NCI-H1436 (cell line): ENCODE data around the gene S100A7A.

Experiments
- DNase-seq: peaks from one replicate; lab custom pipeline; 2025; lab: John Stamatoyannopoulos, UW

Gene S100A7A

GRCh38 chr1:153415850-153416570 is at the start of gene S100A7A:
Gene S100A7A, plus strand, starts transcription at chr1:153416520. Its CDS starts 1,563 bp downstream, at chr1:153418083.
- DNase-seq, result no peak

- DNase-seq, result no peak
Measured at GRCh38 chr1:153367090-153367489, 49.2 kb upstream of the S100A7A start.

GRCh38 chr1:153368495-153368894 is 47.8 kb upstream of the S100A7A start:
- DNase-seq, result no peak

- no peak for DNase-seq
Measured at GRCh38 chr1:153370146-153370545, 46.2 kb upstream of the S100A7A start.

- no peak for DNase-seq
Measured at GRCh38 chr1:153371231-153371630, 45.1 kb upstream of the S100A7A start.

GRCh38 chr1:153372571-153372970 is 43.7 kb upstream of the S100A7A start:
- DNase-seq, result no peak

- no peak for DNase-seq
Measured at GRCh38 chr1:153374071-153374470, 42.2 kb upstream of the S100A7A start.

- DNase-seq, result no peak
Measured at GRCh38 chr1:153375511-153375910, 40.8 kb upstream of the S100A7A start, which contains the start of gene S100A12. Gene S100A12, minus strand, starts transcription at chr1:153375621. Its CDS starts 1,029 bp downstream, at chr1:153374592.

GRCh38 chr1:153379591-153379990 is 36.7 kb upstream of the S100A7A start:
- DNase-seq, result no peak

GRCh38 chr1:153380711-153381110 is 35.6 kb upstream of the S100A7A start:
- DNase-seq, result no peak

GRCh38 chr1:153384958-153385580 is 31.3 kb upstream of the S100A7A start:
- DNase-seq, result no peak

GRCh38 chr1:153386500-153386901 is 29.8 kb upstream of the S100A7A start:
- DNase-seq, result no peak

GRCh38 chr1:153387001-153387400 is 29.3 kb upstream of the S100A7A start:
- DNase-seq, result no peak

GRCh38 chr1:153387785-153388184 is 28.5 kb upstream of the S100A7A start:
- DNase-seq, result no peak

- no peak for DNase-seq
Measured at GRCh38 chr1:153389401-153389800, 26.9 kb upstream of the S100A7A start.

- no peak for DNase-seq
Measured at GRCh38 chr1:153389973-153390879, 26.1 kb upstream of the S100A7A start.

GRCh38 chr1:153390938-153391710 is 25.2 kb upstream of the S100A7A start, which contains the start of gene S100A8:
Gene S100A8, minus strand, starts transcription at chr1:153391073. Its CDS starts 538 bp downstream, at chr1:153390535.
- DNase-seq, result no peak

- DNase-seq, result no peak
Measured at GRCh38 chr1:153392258-153392657, 24.1 kb upstream of the S100A7A start.

GRCh38 chr1:153392822-153393221 is 23.5 kb upstream of the S100A7A start:
- DNase-seq, result no peak

- DNase-seq, result no peak
Measured at GRCh38 chr1:153393926-153394325, 22.4 kb upstream of the S100A7A start.

GRCh38 chr1:153394391-153394790 is 21.9 kb upstream of the S100A7A start:
- DNase-seq, result no peak
